Measurements from ENCODE around the gene PGM2. TPM values are rescaled to one million over a fixed set of nuclear protein-coding genes. Genes with fewer than 3 reads are reported as not detected.

Gene PGM2
- total RNA-seq, 4 donors from 2014 or later, result 52.7 to 83.9 (median 74.7) TPM

GRCh38 chr4:37891260-37892159, 65.0 kb downstream of the PGM2 start:
- no peak for TF ChIP-seq CTCF (IDR thresholded peaks at IDR 0.05)
- TF ChIP-seq POLR2A (IDR thresholded peaks at IDR 0.05), result no peak
- intact Hi-C loops (cut with DNase I; ENCODE audit: low total_unique reads), result no loop called here
- WGBS, 2 donors, result 0 to 1% methylated on average over 29 to 36 of the region's 49 CpGs
- H3K4me3 ChIP-seq (ENCODE audit: low read depth, poor library complexity, severe bottlenecking), result peak overlapping the region; percentile 54
- no peak for DNase-seq (ENCODE audit: low spot score in 2 of 2)

- TF ChIP-seq POLR2A (IDR thresholded peaks at IDR 0.05), result no peak
- TF ChIP-seq CTCF (IDR thresholded peaks at IDR 0.05), result no peak
- intact Hi-C loops (cut with DNase I; ENCODE audit: low total_unique reads), result no loop called here
- WGBS, 2 donors, result 57 to 60% methylated on average over 5 of the region's 5 CpGs
- no peak overlapping the region for H3K4me3 ChIP-seq (ENCODE audit: low read depth, poor library complexity, severe bottlenecking)
- no peak for DNase-seq (ENCODE audit: low spot score in 2 of 2)
Measured at GRCh38 chr4:37892641-37893040, 66.2 kb downstream of the PGM2 start.

GRCh38 chr4:37893164-37893563, 66.7 kb downstream of the PGM2 start:
- WGBS, 2 donors, result 68 to 86% methylated on average over 3 of the region's 3 CpGs
- intact Hi-C loops (cut with DNase I; ENCODE audit: low total_unique reads), result no loop called here
- no peak for TF ChIP-seq POLR2A (IDR thresholded peaks at IDR 0.05)
- no peak for TF ChIP-seq CTCF (IDR thresholded peaks at IDR 0.05)
- no peak for DNase-seq (ENCODE audit: low spot score in 2 of 2)
- no peak overlapping the region for H3K4me3 ChIP-seq (ENCODE audit: low read depth, poor library complexity, severe bottlenecking)

GRCh38 chr4:37895271-37895670, 68.8 kb downstream of the PGM2 start:
- H3K4me3 ChIP-seq (ENCODE audit: low read depth, poor library complexity, severe bottlenecking), result no peak overlapping the region
- no peak for DNase-seq (ENCODE audit: low spot score in 2 of 2)
- 86 to 88% methylated on average over 7 of the region's 7 CpGs for WGBS, 2 donors
- intact Hi-C loops (cut with DNase I; ENCODE audit: low total_unique reads), result no loop called here
- TF ChIP-seq CTCF (IDR thresholded peaks at IDR 0.05) (no peak), POLR2A (IDR thresholded peaks at IDR 0.05) (no peak)

- no peak for DNase-seq (ENCODE audit: low spot score in 2 of 2)
- intact Hi-C loops (cut with DNase I; ENCODE audit: low total_unique reads), result no loop called here
- H3K4me3 ChIP-seq (ENCODE audit: low read depth, poor library complexity, severe bottlenecking), result no peak overlapping the region
- no peak for TF ChIP-seq POLR2A (IDR thresholded peaks at IDR 0.05)
- no peak for TF ChIP-seq CTCF (IDR thresholded peaks at IDR 0.05)
Measured at GRCh38 chr4:37896206-37896860, 69.8 kb downstream of the PGM2 start.
